ENCODE measurements around the gene C3orf49.

Gene C3orf49

GRCh38 chr3:63819151-63819398, at the start of gene C3orf49:
C3orf49 (plus strand) TSS chr3:63819299; CDS start chr3:63819472, 173 bp downstream.
- no peaks in the 10 kb centered on the region for H3K9me3 ChIP-seq (ENCODE audit: control insufficient read depth in 1 of 2, low read length in 2 of 2)
- H3K36me3 ChIP-seq (ENCODE audit: control insufficient read depth in 1 of 2, insufficient read depth in 2 of 2, low read length in 2 of 2) = no peaks in the 10 kb centered on the region
- H3K27ac ChIP-seq (ENCODE audit: low read depth, low read length) = no peak within 1 kb of the TSS
- no peaks in the 10 kb centered on the region for H3K4me1 ChIP-seq (ENCODE audit: control insufficient read depth in 1 of 2, insufficient read depth in 2 of 2, low read length in 2 of 2)
- H3K9ac ChIP-seq (ENCODE audit: low read depth in 1 of 2, low read length in 2 of 2) = no peak within 1 kb of the TSS
- no peak within 1 kb of the TSS for H3K4me3 ChIP-seq (ENCODE audit: low read depth in 1 of 2, low read length in 2 of 2)
- H3K27me3 ChIP-seq (ENCODE audit: control insufficient read depth in 1 of 2, insufficient read depth in 2 of 2, low read length in 2 of 2) = no peaks in the 10 kb centered on the region

- H3K9me3 ChIP-seq (ENCODE audit: control insufficient read depth in 1 of 2, low read length in 2 of 2) = no peaks in the 10 kb centered on the region
- no peaks in the 10 kb centered on the region for H3K36me3 ChIP-seq (ENCODE audit: control insufficient read depth in 1 of 2, insufficient read depth in 2 of 2, low read length in 2 of 2)
- no peaks in the 10 kb centered on the region for H3K4me1 ChIP-seq (ENCODE audit: control insufficient read depth in 1 of 2, insufficient read depth in 2 of 2, low read length in 2 of 2)
- no peak overlapping the region for H3K4me3 ChIP-seq (ENCODE audit: low read depth in 1 of 2, low read length in 2 of 2)
- no peak overlapping the region for H3K27ac ChIP-seq (ENCODE audit: low read depth, low read length)
- H3K27me3 ChIP-seq (ENCODE audit: control insufficient read depth in 1 of 2, insufficient read depth in 2 of 2, low read length in 2 of 2) = no peaks in the 10 kb centered on the region
- H3K9ac ChIP-seq (ENCODE audit: low read depth in 1 of 2, low read length in 2 of 2) = no peak overlapping the region
Observed at GRCh38 chr3:63774781-63775180, 44.3 kb upstream of the C3orf49 start.

- H3K4me3 ChIP-seq (ENCODE audit: low read depth in 1 of 2, low read length in 2 of 2) = no peak overlapping the region
- H3K4me1 ChIP-seq (ENCODE audit: control insufficient read depth in 1 of 2, insufficient read depth in 2 of 2, low read length in 2 of 2) = no peaks in the 10 kb centered on the region
- H3K9me3 ChIP-seq (ENCODE audit: control insufficient read depth in 1 of 2, low read length in 2 of 2) = no peaks in the 10 kb centered on the region
- no peaks in the 10 kb centered on the region for H3K36me3 ChIP-seq (ENCODE audit: control insufficient read depth in 1 of 2, insufficient read depth in 2 of 2, low read length in 2 of 2)
- no peak overlapping the region for H3K27ac ChIP-seq (ENCODE audit: low read depth, low read length)
- H3K27me3 ChIP-seq (ENCODE audit: control insufficient read depth in 1 of 2, insufficient read depth in 2 of 2, low read length in 2 of 2) = no peaks in the 10 kb centered on the region
- no peak overlapping the region for H3K9ac ChIP-seq (ENCODE audit: low read depth in 1 of 2, low read length in 2 of 2)
Observed at GRCh38 chr3:63779227-63779626, 39.9 kb upstream of the C3orf49 start.

- Histone ChIP-seq H3K4me3 (ENCODE audit: low read depth in 1 of 2, low read length in 2 of 2) (no peak overlapping the region), H3K4me1 (ENCODE audit: control insufficient read depth in 1 of 2, insufficient read depth in 2 of 2, low read length in 2 of 2) (no peaks in the 10 kb centered on the region), H3K9me3 (ENCODE audit: control insufficient read depth in 1 of 2, low read length in 2 of 2) (no peaks in the 10 kb centered on the region), H3K36me3 (ENCODE audit: control insufficient read depth in 1 of 2, insufficient read depth in 2 of 2, low read length in 2 of 2) (no peaks in the 10 kb centered on the region), H3K9ac (ENCODE audit: low read depth in 1 of 2, low read length in 2 of 2) (no peak overlapping the region), H3K27me3 (ENCODE audit: control insufficient read depth in 1 of 2, insufficient read depth in 2 of 2, low read length in 2 of 2) (no peaks in the 10 kb centered on the region), H3K27ac (ENCODE audit: low read depth, low read length) (no peak overlapping the region)
Observed at GRCh38 chr3:63791974-63792373, 27.1 kb upstream of the C3orf49 start.

- Histone ChIP-seq H3K4me1 (ENCODE audit: control insufficient read depth in 1 of 2, insufficient read depth in 2 of 2, low read length in 2 of 2) (no peaks in the 10 kb centered on the region), H3K27me3 (ENCODE audit: control insufficient read depth in 1 of 2, insufficient read depth in 2 of 2, low read length in 2 of 2) (no peaks in the 10 kb centered on the region), H3K9me3 (ENCODE audit: control insufficient read depth in 1 of 2, low read length in 2 of 2) (no peaks in the 10 kb centered on the region), H3K36me3 (ENCODE audit: control insufficient read depth in 1 of 2, insufficient read depth in 2 of 2, low read length in 2 of 2) (no peaks in the 10 kb centered on the region), H3K9ac (ENCODE audit: low read depth in 1 of 2, low read length in 2 of 2) (no peak overlapping the region), H3K27ac (ENCODE audit: low read depth, low read length) (no peak overlapping the region), H3K4me3 (ENCODE audit: low read depth in 1 of 2, low read length in 2 of 2) (no peak overlapping the region)
Observed at GRCh38 chr3:63795438-63795837, 23.7 kb upstream of the C3orf49 start.

GRCh38 chr3:63798544-63798943, 20.6 kb upstream of the C3orf49 start:
- Histone ChIP-seq H3K27ac (ENCODE audit: low read depth, low read length) (no peak overlapping the region), H3K36me3 (ENCODE audit: control insufficient read depth in 1 of 2, insufficient read depth in 2 of 2, low read length in 2 of 2) (no peaks in the 10 kb centered on the region), H3K4me1 (ENCODE audit: control insufficient read depth in 1 of 2, insufficient read depth in 2 of 2, low read length in 2 of 2) (no peaks in the 10 kb centered on the region), H3K9me3 (ENCODE audit: control insufficient read depth in 1 of 2, low read length in 2 of 2) (no peaks in the 10 kb centered on the region), H3K4me3 (ENCODE audit: low read depth in 1 of 2, low read length in 2 of 2) (no peak overlapping the region), H3K27me3 (ENCODE audit: control insufficient read depth in 1 of 2, insufficient read depth in 2 of 2, low read length in 2 of 2) (no peaks in the 10 kb centered on the region), H3K9ac (ENCODE audit: low read depth in 1 of 2, low read length in 2 of 2) (no peak overlapping the region)

- Histone ChIP-seq H3K9ac (ENCODE audit: low read depth in 1 of 2, low read length in 2 of 2) (no peak overlapping the region), H3K27me3 (ENCODE audit: control insufficient read depth in 1 of 2, insufficient read depth in 2 of 2, low read length in 2 of 2) (no peaks in the 10 kb centered on the region), H3K4me1 (ENCODE audit: control insufficient read depth in 1 of 2, insufficient read depth in 2 of 2, low read length in 2 of 2) (no peaks in the 10 kb centered on the region), H3K36me3 (ENCODE audit: control insufficient read depth in 1 of 2, insufficient read depth in 2 of 2, low read length in 2 of 2) (no peaks in the 10 kb centered on the region), H3K4me3 (ENCODE audit: low read depth in 1 of 2, low read length in 2 of 2) (no peak overlapping the region), H3K9me3 (ENCODE audit: control insufficient read depth in 1 of 2, low read length in 2 of 2) (no peaks in the 10 kb centered on the region), H3K27ac (ENCODE audit: low read depth, low read length) (no peak overlapping the region)
Observed at GRCh38 chr3:63798949-63799348, 20.1 kb upstream of the C3orf49 start.

GRCh38 chr3:63800097-63800496, 19.0 kb upstream of the C3orf49 start:
- H3K36me3 ChIP-seq (ENCODE audit: control insufficient read depth in 1 of 2, insufficient read depth in 2 of 2, low read length in 2 of 2) = no peaks in the 10 kb centered on the region
- H3K9me3 ChIP-seq (ENCODE audit: control insufficient read depth in 1 of 2, low read length in 2 of 2) = no peaks in the 10 kb centered on the region
- H3K27ac ChIP-seq (ENCODE audit: low read depth, low read length) = no peak overlapping the region
- H3K4me1 ChIP-seq (ENCODE audit: control insufficient read depth in 1 of 2, insufficient read depth in 2 of 2, low read length in 2 of 2) = no peaks in the 10 kb centered on the region
- H3K9ac ChIP-seq (ENCODE audit: low read depth in 1 of 2, low read length in 2 of 2) = no peak overlapping the region
- no peaks in the 10 kb centered on the region for H3K27me3 ChIP-seq (ENCODE audit: control insufficient read depth in 1 of 2, insufficient read depth in 2 of 2, low read length in 2 of 2)
- no peak overlapping the region for H3K4me3 ChIP-seq (ENCODE audit: low read depth in 1 of 2, low read length in 2 of 2)

GRCh38 chr3:63803911-63804310, 15.2 kb upstream of the C3orf49 start:
- Histone ChIP-seq H3K27ac (ENCODE audit: low read depth, low read length) (no peak overlapping the region), H3K9me3 (ENCODE audit: control insufficient read depth in 1 of 2, low read length in 2 of 2) (no peaks in the 10 kb centered on the region), H3K4me3 (ENCODE audit: low read depth in 1 of 2, low read length in 2 of 2) (no peak overlapping the region)

GRCh38 chr3:63807961-63808565, 11.0 kb upstream of the C3orf49 start:
- no peaks in the 10 kb centered on the region for H3K4me1 ChIP-seq (ENCODE audit: control insufficient read depth in 1 of 2, insufficient read depth in 2 of 2, low read length in 2 of 2)
- no peak overlapping the region for H3K27ac ChIP-seq (ENCODE audit: low read depth, low read length)
- no peak overlapping the region for H3K4me3 ChIP-seq (ENCODE audit: low read depth in 1 of 2, low read length in 2 of 2)
- no peaks in the 10 kb centered on the region for H3K9me3 ChIP-seq (ENCODE audit: control insufficient read depth in 1 of 2, low read length in 2 of 2)
- no peak overlapping the region for H3K9ac ChIP-seq (ENCODE audit: low read depth in 1 of 2, low read length in 2 of 2)
- H3K36me3 ChIP-seq (ENCODE audit: control insufficient read depth in 1 of 2, insufficient read depth in 2 of 2, low read length in 2 of 2) = no peaks in the 10 kb centered on the region
- H3K27me3 ChIP-seq (ENCODE audit: control insufficient read depth in 1 of 2, insufficient read depth in 2 of 2, low read length in 2 of 2) = no peaks in the 10 kb centered on the region

More at GRCh38 chr3:63803911-63804310, 15.2 kb upstream of the C3orf49 start:
- Histone ChIP-seq H3K9ac (ENCODE audit: low read depth in 1 of 2, low read length in 2 of 2) (no peak overlapping the region), H3K27me3 (ENCODE audit: control insufficient read depth in 1 of 2, insufficient read depth in 2 of 2, low read length in 2 of 2) (no peaks in the 10 kb centered on the region), H3K36me3 (ENCODE audit: control insufficient read depth in 1 of 2, insufficient read depth in 2 of 2, low read length in 2 of 2) (no peaks in the 10 kb centered on the region), H3K4me1 (ENCODE audit: control insufficient read depth in 1 of 2, insufficient read depth in 2 of 2, low read length in 2 of 2) (no peaks in the 10 kb centered on the region)

GRCh38 chr3:63808633-63809032, 10.5 kb upstream of the C3orf49 start:
- Histone ChIP-seq H3K27me3 (ENCODE audit: control insufficient read depth in 1 of 2, insufficient read depth in 2 of 2, low read length in 2 of 2) (no peaks in the 10 kb centered on the region), H3K4me1 (ENCODE audit: control insufficient read depth in 1 of 2, insufficient read depth in 2 of 2, low read length in 2 of 2) (no peaks in the 10 kb centered on the region), H3K27ac (ENCODE audit: low read depth, low read length) (no peak overlapping the region), H3K9ac (ENCODE audit: low read depth in 1 of 2, low read length in 2 of 2) (no peak overlapping the region), H3K36me3 (ENCODE audit: control insufficient read depth in 1 of 2, insufficient read depth in 2 of 2, low read length in 2 of 2) (no peaks in the 10 kb centered on the region), H3K4me3 (ENCODE audit: low read depth in 1 of 2, low read length in 2 of 2) (no peak overlapping the region), H3K9me3 (ENCODE audit: control insufficient read depth in 1 of 2, low read length in 2 of 2) (no peaks in the 10 kb centered on the region)

All from duodenal mucosa (tissue), 2 donors.